CD4-positive, alpha-beta memory T cell (primary cell): ENCODE results near the gene IFNG-AS1. TPM values are rescaled to one million over a fixed set of nuclear protein-coding genes. Genes with fewer than 3 reads are reported as not detected.

ENCODE experiments used
- CTCF ChIA-PET: fragments of 350-600 bp; sonication (Branson Sonifier 250); formaldehyde crosslinking; loops from one replicate; lab custom pipeline; 2021; ENCODE audit warnings: inconsistent platforms; ENCODE audit not compliant: partially characterized antibody; lab: Charles Lee
- POLR2A ChIA-PET: fragments of 350-600 bp; sonication (Branson Sonifier 250); formaldehyde crosslinking; loops from one replicate; lab custom pipeline; 2021; ENCODE audit not compliant: partially characterized antibody; lab: Charles Lee
- DNase-seq, 5 donors: peaks; one replicate each; pipeline versions ENCODE4 v3.0.0 to v3.0.0-alpha.2; 2020 to 2022; ENCODE audit warnings: mixed read lengths in 1 of 5
- H3K27ac ChIP-seq: one replicate; pipeline ENCODE4 v1.7.0; 2013; ENCODE audit warnings: low read depth, low read length
- H3K27me3 ChIP-seq: 2 replicates; pipeline ENCODE4 v1.7.0; 2013; ENCODE audit warnings: mild to moderate bottlenecking, low read length, moderate library complexity; ENCODE audit not compliant: insufficient read depth
- H3K36me3 ChIP-seq: 2 replicates; pipeline ENCODE4 v1.7.0; 2013; ENCODE audit warnings: mild to moderate bottlenecking, low read length, moderate library complexity; ENCODE audit not compliant: insufficient read depth
- H3K4me1 ChIP-seq: 2 replicates; pipeline ENCODE4 v1.7.0; 2013; ENCODE audit warnings: mild to moderate bottlenecking, low read length, moderate library complexity; ENCODE audit not compliant: insufficient read depth
- H3K4me3 ChIP-seq, 2 donors: one replicate each; pipeline ENCODE4 v1.7.0; 2013; ENCODE audit warnings: low read length in 2 of 2, mild to moderate bottlenecking in 1 of 2
- H3K9me3 ChIP-seq, 2 donors: one replicate each; pipeline ENCODE4 v1.7.0; 2013; ENCODE audit warnings: low read length in 2 of 2, control low read depth in 1 of 2; ENCODE audit not compliant: control insufficient read depth in 1 of 2
- H3K27ac Mint-ChIP-seq, 7 donors: one replicate each; pipeline ENCODE4 v1.8.0; 2020 to 2021; ENCODE audit warnings: mixed read lengths in 7 of 7, mild to moderate bottlenecking in 6 of 7, inconsistent platforms in 3 of 7, moderate library complexity in 3 of 7
- H3K27me3 Mint-ChIP-seq, 2 donors: one replicate each; pipeline ENCODE4 v1.8.0; 2020 to 2021; ENCODE audit warnings: mixed read lengths in 2 of 2
- H3K36me3 Mint-ChIP-seq, 2 donors: one replicate each; pipeline ENCODE4 v1.8.0; 2020 to 2021; ENCODE audit warnings: mixed read lengths in 2 of 2, inconsistent platforms in 1 of 2, mild to moderate bottlenecking in 1 of 2
- H3K4me1 Mint-ChIP-seq, 4 donors: one replicate each; pipeline ENCODE4 v1.8.0; 2020 to 2021; ENCODE audit warnings: mixed read lengths in 4 of 4, mild to moderate bottlenecking in 1 of 4
- H3K4me3 Mint-ChIP-seq, 8 donors: one replicate each; pipeline ENCODE4 v1.8.0; 2020 to 2021; ENCODE audit warnings: mixed read lengths in 8 of 8, mild to moderate bottlenecking in 7 of 8, moderate library complexity in 6 of 8, inconsistent platforms in 3 of 8
- H3K9me3 Mint-ChIP-seq, 8 donors: one replicate each; pipeline ENCODE4 v1.8.0; 2020 to 2021; ENCODE audit warnings: mixed read lengths in 8 of 8, mild to moderate bottlenecking in 5 of 8, inconsistent platforms in 3 of 8, moderate library complexity in 1 of 8
- intact Hi-C: fragments of 100-400 bp; cut with micrococcal nuclease; formaldehyde crosslinking; loops from one replicate; pipeline ENCODE4 v1.15.1; 2023
- polyA plus RNA-seq, 2 donors: library from polyadenylated mRNA; unstranded; fragments of 300-500 nt; fragmentation: Illumina TruSeq; gene quantifications; one replicate each; pipeline ENCODE4 v1.2.3, GENCODE V29; 2021
- total RNA-seq, 2 experiments: library from RNA; stranded (reverse); gene quantifications; one replicate each; pipeline ENCODE4 v1.2.3, GENCODE V29; 2021

The IFNG-AS1 gene
- total and polyA plus RNA-seq, 4 experiments from 2014 or later: 4.6 to 14.5 (median 11.5) TPM

DNA sequence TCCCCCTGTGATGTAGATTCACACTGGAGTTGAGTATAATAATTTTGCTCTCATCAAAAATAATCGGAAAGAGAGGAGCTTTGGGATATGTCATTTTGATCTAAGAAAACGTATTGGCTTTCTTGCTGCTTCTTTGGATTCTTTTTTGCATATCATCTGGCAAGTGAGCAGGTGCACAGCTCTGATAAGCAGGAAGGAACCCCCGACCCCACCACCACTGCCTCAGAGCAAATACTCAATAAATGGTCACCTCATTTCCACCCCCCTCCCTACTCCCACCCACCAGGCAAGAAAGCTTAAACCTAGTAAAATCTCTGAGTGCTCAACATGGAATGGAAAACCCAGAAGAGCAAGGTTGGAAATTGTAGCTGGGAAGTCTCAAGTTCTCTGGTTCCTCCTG is 49.4 kb downstream of the IFNG-AS1 start:
- POLR2A ChIA-PET: interaction anchor here (2.5 kb wide), 1 partner anchor 120 kb away, joined by 13 read pairs; the partner anchor contains the start of gene IFNG

DNA sequence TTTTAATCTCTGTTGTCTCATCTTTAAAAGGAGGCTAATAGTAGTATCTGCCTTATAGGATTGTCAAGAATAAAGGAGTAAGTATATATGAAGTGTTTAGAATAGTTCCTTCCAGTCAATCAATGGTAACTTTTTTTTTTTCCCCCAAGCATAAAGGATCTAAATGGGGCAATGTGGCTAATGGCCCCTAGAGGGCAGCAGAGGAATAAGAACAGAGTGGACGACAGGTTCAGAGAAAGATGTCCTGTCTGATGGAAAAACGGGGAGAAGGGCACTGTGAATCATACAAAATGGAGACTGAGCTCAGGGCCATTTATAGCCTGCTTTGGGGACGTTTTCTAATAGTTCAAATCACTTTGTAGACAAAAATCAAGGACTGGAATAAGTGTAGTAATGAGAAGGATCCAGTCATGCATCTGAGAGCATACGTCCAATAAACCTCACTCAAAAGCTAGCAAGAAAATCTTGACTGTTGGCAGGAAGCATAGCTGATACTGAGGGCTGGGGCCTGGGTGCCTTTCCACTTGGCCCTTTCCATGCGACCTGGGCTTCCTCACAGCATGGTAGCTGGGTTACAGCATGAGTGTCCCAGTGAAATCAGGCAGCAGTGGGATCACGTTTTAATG is 51.3 kb downstream of the IFNG-AS1 start:
- Histone ChIP-seq H3K27me3 (no peaks in the 10 kb centered on the region), H3K9me3 (no peaks in the 10 kb centered on the region), H3K27ac (no peak overlapping the region), H3K36me3 (no peaks in the 10 kb centered on the region), H3K4me1 (peaks cover 12% of the 10 kb centered on the region), H3K4me3 (no peak overlapping the region)
- Mint-ChIP-seq H3K9me3 (no peaks in the 10 kb centered on the region), H3K4me3 (peak overlapping the region in 4 of 8 donors; percentile 2 to 29 (median 16)), H3K4me1 (peaks cover 12 to 19% (median 16%) of the 10 kb centered on the region in 4 donors), H3K36me3 (peaks cover 0 to 2% of the 10 kb centered on the region in 2 donors), H3K27ac (peak overlapping the region in 5 of 7 donors; percentile 2 to 82 (median 34)), H3K27me3 (no peaks in the 10 kb centered on the region)
- intact Hi-C loops: loop anchor here (1.0 to 5.0 kb wide), 4 partner anchors 118 to 683 kb away; no protein-coding TSS in a partner anchor
- POLR2A ChIA-PET: interaction anchor here (2.5 kb wide), 1 partner anchor 118 kb away, joined by 13 read pairs; the partner anchor contains the start of gene IFNG
- CTCF ChIA-PET: interaction anchor here (0.6 to 5.2 kb wide), 48 partner anchors 8 to 755 kb away, joined by 3 to 61 read pairs (median 4); partner anchors contain the start of gene IFNG
- DNase-seq: peak; percentile 60 to 69 (median 65)

More for the DNA sequence above, 49.4 kb downstream of the IFNG-AS1 start:
- peaks cover 12 to 19% (median 16%) of the 10 kb centered on the region in 4 donors for H3K4me1 Mint-ChIP-seq
- H3K4me3 Mint-ChIP-seq: no peak overlapping the region
- no peak for DNase-seq
- H3K27me3 ChIP-seq: no peaks in the 10 kb centered on the region
- H3K9me3 ChIP-seq: no peaks in the 10 kb centered on the region
- CTCF ChIA-PET: interaction anchor here (0.8 to 4.4 kb wide), 12 partner anchors 10 to 684 kb away, joined by 3 to 33 read pairs (median 6); partner anchors contain the start of gene IFNG
- no peaks in the 10 kb centered on the region for H3K27me3 Mint-ChIP-seq
- no peak overlapping the region for H3K27ac ChIP-seq
- peaks cover 3% of the 10 kb centered on the region in 2 donors for H3K36me3 Mint-ChIP-seq
- H3K27ac Mint-ChIP-seq: no peak overlapping the region
- H3K36me3 ChIP-seq: no peaks in the 10 kb centered on the region
- H3K4me1 ChIP-seq: peaks cover 12% of the 10 kb centered on the region
- H3K4me3 ChIP-seq: no peak overlapping the region
- intact Hi-C loops: no loop called here
- H3K9me3 Mint-ChIP-seq: no peaks in the 10 kb centered on the region

DNA sequence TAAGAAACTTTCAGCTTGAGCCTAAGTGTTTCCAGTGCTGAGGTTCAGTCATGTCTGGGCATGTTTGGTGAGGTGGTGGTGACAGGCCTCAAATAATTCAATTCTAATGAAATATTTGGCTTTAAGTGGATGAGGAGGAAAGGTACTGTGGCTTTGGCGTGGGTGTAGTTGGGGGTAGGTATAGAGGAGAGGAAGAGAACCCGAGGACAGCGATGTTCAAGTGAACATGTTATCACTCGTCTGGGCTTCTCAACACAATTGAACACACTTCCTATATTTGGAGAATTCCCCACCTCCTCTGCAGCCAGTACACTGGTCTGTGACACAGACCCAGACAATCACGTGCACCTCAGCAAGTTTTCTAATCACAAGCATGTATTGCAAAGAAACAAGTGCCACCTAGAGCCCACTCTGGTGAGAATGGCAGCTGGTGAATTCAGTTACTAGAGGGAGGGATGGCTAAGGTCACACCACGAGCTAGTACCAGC is 53.0 kb downstream of the IFNG-AS1 start:
- ChIA-PET CTCF (interaction anchor here (0.7 to 5.2 kb wide), 6 partner anchors 33 to 1115 kb away, joined by 3 to 61 read pairs (median 16); partner anchors contain the start of genes IFNG and IFNG-AS1), POLR2A (no interaction called here)
- Mint-ChIP-seq H3K36me3 (no peaks in the 10 kb centered on the region), H3K27ac (peak overlapping the region in 4 of 7 donors; percentile 0 to 18 (median 6)), H3K4me3 (no peak overlapping the region), H3K4me1 (peaks cover 10 to 13% (median 12%) of the 10 kb centered on the region in 4 donors), H3K9me3 (no peaks in the 10 kb centered on the region), H3K27me3 (no peaks in the 10 kb centered on the region)
- Histone ChIP-seq H3K27me3 (no peaks in the 10 kb centered on the region), H3K27ac (no peak overlapping the region), H3K9me3 (no peaks in the 10 kb centered on the region), H3K36me3 (no peaks in the 10 kb centered on the region), H3K4me3 (no peak overlapping the region), H3K4me1 (peaks cover 12% of the 10 kb centered on the region)
- intact Hi-C loops: loop anchor here (5.0 kb wide), 1 partner anchor 685 kb away; no protein-coding TSS in a partner anchor
- no peak for DNase-seq

DNA sequence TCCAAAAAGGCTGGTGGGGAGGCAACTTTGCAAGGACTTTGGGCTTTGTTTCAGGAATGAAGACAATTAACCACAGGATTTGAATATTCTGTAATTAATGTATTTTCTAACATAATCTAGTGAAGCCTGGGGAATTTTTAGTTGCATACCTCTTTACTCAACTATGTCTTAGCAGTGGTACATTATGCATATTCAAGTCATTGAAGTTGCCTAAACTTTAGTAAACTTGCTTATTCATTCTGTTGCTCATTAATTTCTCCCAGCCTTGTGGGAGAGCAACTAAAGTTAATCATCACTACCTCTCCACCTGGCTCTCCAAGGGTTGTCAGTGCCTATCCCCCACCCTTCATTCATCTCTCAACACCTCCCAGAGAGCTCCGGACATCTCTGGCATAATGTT is 54.2 kb downstream of the IFNG-AS1 start:
- Mint-ChIP-seq H3K27me3 (no peaks in the 10 kb centered on the region), H3K9me3 (no peaks in the 10 kb centered on the region), H3K4me3 (no peak overlapping the region), H3K4me1 (peaks cover 10 to 12% (median 12%) of the 10 kb centered on the region in 4 donors), H3K27ac (no peak overlapping the region), H3K36me3 (no peaks in the 10 kb centered on the region)
- Histone ChIP-seq H3K4me3 (no peak overlapping the region), H3K4me1 (peaks cover 12% of the 10 kb centered on the region), H3K9me3 (no peaks in the 10 kb centered on the region), H3K36me3 (no peaks in the 10 kb centered on the region), H3K27ac (no peak overlapping the region), H3K27me3 (no peaks in the 10 kb centered on the region)
- no peak for DNase-seq
- POLR2A ChIA-PET: no interaction called here
- intact Hi-C loops: loop anchor here (5.0 kb wide), 1 partner anchor 686 kb away; no protein-coding TSS in a partner anchor
- CTCF ChIA-PET: interaction anchor here (0.5 to 5.2 kb wide), 4 partner anchors 40 to 687 kb away, joined by 3 to 61 read pairs (median 3); partner anchors contain the start of gene IFNG

DNA sequence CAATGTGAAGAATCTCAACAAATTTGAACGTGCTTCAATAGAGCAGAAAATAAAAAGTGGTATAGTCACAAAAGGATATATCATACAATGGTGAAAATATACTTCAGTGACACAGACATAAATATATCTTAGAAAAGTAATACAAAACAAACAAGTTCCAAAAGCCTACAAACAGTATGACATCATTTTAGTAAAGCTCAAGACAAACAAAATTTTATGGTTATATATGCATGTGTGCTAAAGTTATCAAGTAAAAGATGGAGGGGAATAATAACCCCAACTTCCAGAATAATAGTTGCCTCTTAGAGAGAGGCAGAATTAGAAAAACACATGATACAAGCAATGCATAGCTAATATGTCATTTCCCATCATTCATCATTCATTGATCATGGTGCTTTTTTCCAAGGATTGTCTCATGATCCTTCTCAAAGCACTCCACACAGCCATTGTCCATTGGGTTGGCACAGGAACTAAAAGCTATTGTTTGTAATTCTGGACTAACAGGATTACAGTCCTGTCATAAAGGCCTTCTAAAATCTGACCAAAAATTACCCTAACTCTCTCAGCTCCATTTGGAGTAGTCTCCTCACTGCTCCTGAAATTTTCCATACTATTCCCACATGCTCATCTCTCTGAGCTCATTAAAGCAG is 59.5 kb downstream of the IFNG-AS1 start:
- ChIA-PET CTCF (interaction anchor here (1.1 to 1.7 kb wide), 2 partner anchors 8 to 9 kb away, joined by 4 to 12 read pairs; no protein-coding TSS in a partner anchor), POLR2A (no interaction called here)
- Histone ChIP-seq H3K27ac (no peak overlapping the region), H3K4me1 (no peaks in the 10 kb centered on the region), H3K27me3 (no peaks in the 10 kb centered on the region), H3K36me3 (no peaks in the 10 kb centered on the region), H3K4me3 (no peak overlapping the region), H3K9me3 (no peaks in the 10 kb centered on the region)
- peaks cover 0 to 1% (median 0%) of the 10 kb centered on the region in 4 donors for H3K4me1 Mint-ChIP-seq
- H3K27me3 Mint-ChIP-seq: no peaks in the 10 kb centered on the region
- intact Hi-C loops: no loop called here
- H3K9me3 Mint-ChIP-seq: no peaks in the 10 kb centered on the region
- H3K27ac Mint-ChIP-seq: no peak overlapping the region
- no peak for DNase-seq
- no peaks in the 10 kb centered on the region for H3K36me3 Mint-ChIP-seq
- no peak overlapping the region for H3K4me3 Mint-ChIP-seq

DNA sequence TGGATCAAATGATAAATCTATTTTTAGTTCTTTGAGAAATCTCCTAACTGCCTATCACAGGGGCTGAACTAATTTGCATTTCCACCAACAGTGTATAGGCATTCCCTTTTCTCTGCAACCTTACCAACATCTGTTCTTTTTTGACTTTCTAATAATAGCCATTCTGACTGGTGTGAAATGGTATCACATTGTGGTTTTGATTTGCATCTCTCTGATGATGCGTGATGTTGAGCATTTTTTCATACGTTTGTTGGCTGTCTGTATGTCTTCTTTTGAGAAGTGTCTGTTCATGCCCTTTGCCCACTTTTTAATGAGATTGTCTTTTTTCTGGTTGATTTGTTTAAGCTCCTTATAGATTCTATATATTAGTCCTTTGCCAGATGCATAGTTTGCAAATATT is 67.1 kb downstream of the IFNG-AS1 start:
- Mint-ChIP-seq H3K27me3 (peaks cover 0 to 4% of the 10 kb centered on the region in 2 donors), H3K36me3 (peaks cover 15 to 17% of the 10 kb centered on the region in 2 donors), H3K27ac (no peak overlapping the region), H3K9me3 (peaks cover 3 to 48% (median 17%) of the 10 kb centered on the region in 8 donors), H3K4me3 (no peak overlapping the region), H3K4me1 (no peaks in the 10 kb centered on the region)
- Histone ChIP-seq H3K4me1 (no peaks in the 10 kb centered on the region), H3K27ac (no peak overlapping the region), H3K36me3 (no peaks in the 10 kb centered on the region), H3K9me3 (no peaks in the 10 kb centered on the region), H3K27me3 (no peaks in the 10 kb centered on the region), H3K4me3 (no peak overlapping the region)
- DNase-seq: no peak
- ChIA-PET CTCF (no interaction called here), POLR2A (no interaction called here)
- intact Hi-C loops: no loop called here
